Stomach (tissue), 4 donors: ENCODE measurements around the gene NRROS.

Source experiments
- POLR2A ChIP-seq, 4 donors: fragments of 450-650 bp; IDR thresholded peaks; one replicate each; pipeline ENCODE4 v1.6.1; 2016; ENCODE audit warnings: antibody characterized with exemption in 4 of 4, control low read depth in 2 of 4, mild to moderate bottlenecking in 1 of 4, moderate library complexity in 1 of 4
- TF ChIP-seq, protein P1 (sequence below), 7 experiments: fragments of 450-650 bp in 4 of 7; fragments of 200-600 bp in 3 of 7; sonication (generic) in 3 of 7; IDR thresholded peaks; one replicate each; pipeline ENCODE4 v1.5.1; 2016 to 2019; ENCODE audit warnings: antibody characterized with exemption in 7 of 7, control low read depth in 2 of 7, mild to moderate bottlenecking in 1 of 7

DNA sequence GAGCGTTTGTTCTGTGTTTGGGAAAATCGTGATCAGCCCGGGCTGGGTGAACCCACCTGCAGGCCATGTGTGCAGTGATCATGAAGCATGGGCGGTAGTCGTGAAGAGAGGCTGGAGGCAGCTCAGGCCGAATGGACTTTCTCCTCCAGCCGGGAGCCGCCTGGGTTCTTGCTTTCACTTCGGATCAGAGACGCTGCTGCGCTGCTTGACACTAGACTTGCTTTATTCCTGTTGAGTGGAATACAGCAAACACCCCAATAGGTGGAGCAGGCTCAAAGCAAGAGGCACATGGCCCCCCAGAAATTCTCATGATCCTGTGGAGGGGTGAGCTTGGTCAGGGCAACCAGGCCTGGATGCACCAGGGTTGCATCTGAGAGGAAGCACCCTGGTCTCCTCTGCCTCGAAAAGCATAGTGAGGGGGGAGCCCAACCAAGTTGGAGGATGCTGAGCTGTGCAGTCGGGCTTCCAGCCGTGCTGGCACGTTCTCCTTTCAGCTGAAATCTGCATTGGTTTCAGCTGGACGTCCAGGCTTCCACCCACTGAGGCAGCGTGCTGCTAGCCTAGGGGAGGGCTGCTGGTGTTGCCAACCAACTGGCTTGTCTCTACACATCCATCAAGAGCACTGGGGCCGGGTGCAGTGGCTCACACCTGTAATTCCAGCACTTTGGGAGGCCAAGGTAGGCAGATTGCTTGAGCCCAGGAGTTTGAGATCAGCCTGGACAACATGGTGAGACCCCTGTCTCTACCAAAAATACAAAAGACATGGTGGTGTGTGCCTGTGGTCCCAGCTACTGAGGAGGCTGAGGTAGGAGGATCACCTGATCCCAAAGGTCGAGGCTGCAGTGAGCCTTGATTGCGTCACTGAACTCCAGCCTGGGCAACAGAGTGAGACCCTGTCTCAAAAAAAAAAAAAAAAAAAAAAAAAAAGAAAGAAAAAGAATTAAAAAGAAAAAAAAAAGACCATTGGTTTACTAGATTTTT is 2.8 kb upstream of the NRROS start:
- TF ChIP-seq, protein P1, sequence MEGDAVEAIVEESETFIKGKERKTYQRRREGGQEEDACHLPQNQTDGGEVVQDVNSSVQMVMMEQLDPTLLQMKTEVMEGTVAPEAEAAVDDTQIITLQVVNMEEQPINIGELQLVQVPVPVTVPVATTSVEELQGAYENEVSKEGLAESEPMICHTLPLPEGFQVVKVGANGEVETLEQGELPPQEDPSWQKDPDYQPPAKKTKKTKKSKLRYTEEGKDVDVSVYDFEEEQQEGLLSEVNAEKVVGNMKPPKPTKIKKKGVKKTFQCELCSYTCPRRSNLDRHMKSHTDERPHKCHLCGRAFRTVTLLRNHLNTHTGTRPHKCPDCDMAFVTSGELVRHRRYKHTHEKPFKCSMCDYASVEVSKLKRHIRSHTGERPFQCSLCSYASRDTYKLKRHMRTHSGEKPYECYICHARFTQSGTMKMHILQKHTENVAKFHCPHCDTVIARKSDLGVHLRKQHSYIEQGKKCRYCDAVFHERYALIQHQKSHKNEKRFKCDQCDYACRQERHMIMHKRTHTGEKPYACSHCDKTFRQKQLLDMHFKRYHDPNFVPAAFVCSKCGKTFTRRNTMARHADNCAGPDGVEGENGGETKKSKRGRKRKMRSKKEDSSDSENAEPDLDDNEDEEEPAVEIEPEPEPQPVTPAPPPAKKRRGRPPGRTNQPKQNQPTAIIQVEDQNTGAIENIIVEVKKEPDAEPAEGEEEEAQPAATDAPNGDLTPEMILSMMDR (IDR thresholded peaks at IDR 0.05) = no peak
- no peak for TF ChIP-seq POLR2A (IDR thresholded peaks at IDR 0.05)
